GM12864 (cell line): ENCODE measurements around the gene GLMP.

ENCODE experiments used
- DNase-seq: peaks from one replicate; pipeline ENCODE4 v3.0.0-alpha.2; 2011; ENCODE audit warnings: low read depth
- H3K4me3 ChIP-seq: 2 replicates; pipeline ENCODE4 v1.5.1; 2011; ENCODE audit warnings: mild to moderate bottlenecking, low read depth, low read length, control low read depth
- TF ChIP-seq, protein P1 (sequence below): IDR thresholded peaks from 2 replicates; pipeline ENCODE4 v1.5.1; 2011; ENCODE audit warnings: low read depth, mild to moderate bottlenecking, moderate library complexity, low read length, control low read depth, inconsistent platforms; ENCODE audit errors: missing control alignments

Gene GLMP

DNA sequence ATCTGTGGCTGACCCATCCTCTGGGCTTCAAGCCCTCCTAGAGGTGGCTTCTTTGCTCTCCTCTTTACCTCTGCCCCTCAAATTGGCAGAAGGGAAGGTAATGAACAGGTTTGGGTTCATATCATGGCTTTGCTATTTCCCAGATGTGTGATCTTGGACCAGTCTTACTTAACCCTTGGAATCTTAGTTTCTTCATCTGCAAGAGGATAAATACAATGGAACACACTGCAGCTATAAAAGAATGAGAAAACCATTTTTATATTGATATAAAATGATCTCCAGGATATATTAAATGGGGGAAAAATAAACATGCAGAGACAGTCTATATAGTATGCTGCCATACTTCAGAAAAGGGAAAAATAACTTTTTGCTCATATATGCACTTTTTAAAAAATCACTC is 5.6 kb downstream of the GLMP start:
- DNase-seq: no peak
- no peak overlapping the region for H3K4me3 ChIP-seq
- TF ChIP-seq, protein P1, sequence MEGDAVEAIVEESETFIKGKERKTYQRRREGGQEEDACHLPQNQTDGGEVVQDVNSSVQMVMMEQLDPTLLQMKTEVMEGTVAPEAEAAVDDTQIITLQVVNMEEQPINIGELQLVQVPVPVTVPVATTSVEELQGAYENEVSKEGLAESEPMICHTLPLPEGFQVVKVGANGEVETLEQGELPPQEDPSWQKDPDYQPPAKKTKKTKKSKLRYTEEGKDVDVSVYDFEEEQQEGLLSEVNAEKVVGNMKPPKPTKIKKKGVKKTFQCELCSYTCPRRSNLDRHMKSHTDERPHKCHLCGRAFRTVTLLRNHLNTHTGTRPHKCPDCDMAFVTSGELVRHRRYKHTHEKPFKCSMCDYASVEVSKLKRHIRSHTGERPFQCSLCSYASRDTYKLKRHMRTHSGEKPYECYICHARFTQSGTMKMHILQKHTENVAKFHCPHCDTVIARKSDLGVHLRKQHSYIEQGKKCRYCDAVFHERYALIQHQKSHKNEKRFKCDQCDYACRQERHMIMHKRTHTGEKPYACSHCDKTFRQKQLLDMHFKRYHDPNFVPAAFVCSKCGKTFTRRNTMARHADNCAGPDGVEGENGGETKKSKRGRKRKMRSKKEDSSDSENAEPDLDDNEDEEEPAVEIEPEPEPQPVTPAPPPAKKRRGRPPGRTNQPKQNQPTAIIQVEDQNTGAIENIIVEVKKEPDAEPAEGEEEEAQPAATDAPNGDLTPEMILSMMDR: no peak

DNA sequence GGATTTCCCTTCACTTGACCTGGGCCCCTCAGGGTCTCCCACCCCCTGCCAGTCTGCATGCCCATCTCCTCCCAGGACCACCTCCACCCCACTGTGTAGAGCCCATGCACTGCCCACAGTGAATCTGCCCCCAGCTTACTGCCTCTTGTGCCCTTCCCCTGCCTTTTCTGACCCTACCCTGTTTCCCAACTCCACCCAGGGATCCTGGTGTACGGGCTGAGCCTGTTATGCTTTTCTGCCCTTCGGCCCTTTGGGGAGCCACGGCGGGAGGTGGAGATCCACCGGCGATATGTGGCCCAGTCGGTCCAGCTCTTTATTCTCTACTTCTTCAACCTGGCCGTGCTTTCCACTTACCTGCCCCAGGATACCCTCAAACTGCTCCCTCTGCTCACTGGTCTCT is 9.4 kb downstream of the GLMP start:
- TF ChIP-seq, protein P1: no peak
- no peak for DNase-seq
- H3K4me3 ChIP-seq: no peak overlapping the region

DNA sequence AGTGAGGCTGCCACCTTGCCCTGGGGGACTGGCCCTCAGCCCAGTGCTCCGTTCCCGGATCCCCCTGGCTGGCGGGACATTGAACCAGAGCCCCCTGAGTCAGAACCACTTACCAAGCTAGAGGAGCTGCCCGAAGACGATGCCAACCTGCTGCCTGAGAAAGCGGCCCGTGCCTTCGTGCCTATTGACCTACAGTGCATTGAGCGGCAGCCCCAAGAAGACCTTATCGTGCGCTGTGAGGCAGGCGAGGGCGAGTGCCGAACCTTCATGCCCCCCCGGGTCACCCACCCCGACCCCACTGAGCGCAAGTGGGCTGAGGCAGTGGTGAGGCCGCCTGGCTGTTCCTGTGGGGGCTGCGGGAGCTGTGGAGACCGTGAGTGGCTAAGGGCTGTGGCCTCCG is 10.0 kb downstream of the GLMP start:
- DNase-seq: no peak
- H3K4me3 ChIP-seq: no peak overlapping the region
- TF ChIP-seq, protein P1: no peak

DNA sequence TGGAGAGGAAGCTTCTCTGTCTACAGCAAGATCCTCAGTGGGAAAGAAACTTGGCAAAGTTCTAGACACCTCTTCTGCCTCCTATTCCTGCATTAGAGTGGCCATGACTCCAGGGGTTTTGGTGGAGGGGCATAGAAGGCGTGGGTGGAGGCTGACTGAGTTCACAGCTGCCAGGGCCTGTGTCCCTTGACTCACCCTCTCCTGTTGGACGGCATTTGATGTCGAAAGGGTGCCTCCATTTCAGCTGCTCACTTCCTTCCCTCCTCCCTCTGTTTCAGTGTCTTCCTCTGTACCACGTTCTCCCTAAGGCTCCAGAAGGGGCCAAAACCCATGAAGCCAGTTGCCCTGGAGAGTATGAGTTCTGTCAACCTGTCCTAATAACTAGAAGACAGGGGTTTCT is 10.7 kb downstream of the GLMP start:
- DNase-seq: no peak
- no peak overlapping the region for H3K4me3 ChIP-seq
- TF ChIP-seq, protein P1: no peak

DNA sequence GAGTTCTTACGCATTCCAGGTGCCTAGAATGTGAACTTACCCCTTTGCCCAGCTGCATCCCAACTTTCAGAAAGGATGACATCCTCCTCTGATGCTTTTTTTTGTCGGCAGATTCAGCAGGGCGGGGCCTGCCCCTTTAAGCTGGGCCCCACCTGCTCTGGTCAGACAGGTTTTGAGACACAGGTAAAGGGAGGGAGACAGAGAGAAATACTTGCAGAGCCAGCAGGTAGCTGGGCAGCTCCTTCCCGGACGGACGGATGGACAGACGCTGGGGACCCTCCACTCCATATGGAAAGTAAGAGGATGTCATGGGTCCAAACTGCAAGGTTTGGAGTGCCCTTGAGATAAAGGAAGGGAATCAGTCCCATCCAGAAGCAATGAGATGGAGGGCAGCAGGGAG is 11.4 kb downstream of the GLMP start, which contains the start of gene TMEM79:
Gene TMEM79, plus strand, starts transcription at position 214 of the 400 bp plus-strand sequence. CDS start 902 bp downstream, outside the sequence.
- DNase-seq: no peak
- TF ChIP-seq, protein P1: no peak
- peak within 1 kb of the TSS; percentile 97 for H3K4me3 ChIP-seq

DNA sequence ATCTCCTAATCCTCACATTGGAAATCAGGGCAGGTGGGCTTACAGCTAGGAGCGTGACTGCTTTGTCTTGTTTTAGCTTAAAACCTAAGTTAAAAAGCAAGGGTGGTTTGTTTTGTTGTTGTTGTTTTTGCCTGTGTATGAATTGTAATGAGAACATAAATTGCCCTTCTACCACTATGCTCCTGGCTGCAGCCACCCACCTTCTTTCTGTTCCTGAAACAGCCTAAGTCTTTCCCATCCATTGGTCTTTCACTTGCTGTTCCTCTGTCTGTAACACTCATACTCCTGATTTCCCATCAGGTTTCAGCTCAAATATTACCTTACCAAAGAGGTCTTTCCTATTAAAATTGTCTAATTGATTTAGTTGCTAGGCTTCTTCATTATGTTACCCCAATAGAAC is 12.0 kb downstream of the GLMP start:
- DNase-seq: no peak
- TF ChIP-seq, protein P1: no peak

DNA sequence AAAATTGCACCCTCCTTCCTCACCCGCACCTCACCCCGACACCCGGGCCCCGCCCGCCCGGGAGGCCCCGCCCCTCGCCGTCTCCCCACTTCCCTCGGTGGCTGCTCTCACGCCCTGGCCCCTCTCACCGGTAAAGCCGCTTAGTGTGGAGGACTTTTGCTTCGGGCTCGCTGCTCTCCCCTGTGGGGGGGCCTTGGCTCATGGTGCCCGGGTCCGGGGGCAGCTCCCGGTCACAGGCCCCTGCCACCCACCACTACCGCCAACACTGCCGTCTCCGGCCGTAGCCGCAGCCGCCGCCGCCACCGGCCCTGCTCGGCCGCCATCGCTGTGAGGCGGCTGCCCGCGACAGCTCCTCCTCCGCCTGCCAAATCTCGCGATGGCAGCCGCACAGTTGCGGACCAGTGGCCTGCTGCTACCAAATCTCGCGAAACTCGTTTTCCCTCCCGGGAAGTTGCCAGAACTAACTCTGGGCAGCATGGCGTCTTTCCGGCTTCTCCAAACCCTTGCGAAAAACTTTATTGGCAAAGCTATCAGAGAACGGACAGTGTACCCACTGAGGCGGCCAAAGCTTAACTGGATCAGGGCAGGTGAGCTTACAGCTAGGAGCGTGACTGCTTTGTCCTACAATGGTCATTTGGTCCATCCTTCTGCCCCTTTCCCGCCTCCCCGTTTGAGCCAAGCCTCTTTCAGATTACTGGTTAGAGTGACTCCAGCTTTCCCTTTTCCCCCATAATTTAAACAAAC is 12.8 kb downstream of the GLMP start, which contains the start of gene SMG5:
Gene SMG5, minus strand, starts transcription at position 347 of the 744 bp plus-strand sequence. Its CDS starts 145 bp downstream, at position 202.
- TF ChIP-seq, protein P1: no peak
- H3K4me3 ChIP-seq: peak within 1 kb of the TSS; percentile 97
- peak; percentile 97 for DNase-seq

More for the DNA sequence above, 12.0 kb downstream of the GLMP start:
- peak overlapping the region; percentile 97 for H3K4me3 ChIP-seq
